Immature natural killer cell (primary cell): ENCODE data around the gene MTG1. TPM values are rescaled to one million over a fixed set of nuclear protein-coding genes. Genes with fewer than 3 reads are reported as not detected.

Experiments
- DNase-seq, 3 donors: peaks; one replicate each; pipeline ENCODE4 v3.0.0; 2022; ENCODE audit warnings: mixed read lengths in 1 of 3
- H3K27ac Mint-ChIP-seq, 6 donors: one replicate each; pipeline ENCODE4 v1.8.0; 2020; ENCODE audit warnings: mixed read lengths in 6 of 6, mild to moderate bottlenecking in 5 of 6, inconsistent platforms in 4 of 6, moderate library complexity in 3 of 6
- H3K27me3 Mint-ChIP-seq, 3 donors: one replicate each; pipeline ENCODE4 v1.8.0; 2020 to 2021; ENCODE audit warnings: low read depth in 3 of 3, mild to moderate bottlenecking in 3 of 3, mixed read lengths in 3 of 3, moderate library complexity in 3 of 3, inconsistent platforms in 1 of 3
- H3K36me3 Mint-ChIP-seq, 3 donors: one replicate each; pipeline ENCODE4 v1.8.0; 2020; ENCODE audit warnings: mixed read lengths in 3 of 3, inconsistent platforms in 2 of 3, mild to moderate bottlenecking in 2 of 3
- H3K4me1 Mint-ChIP-seq, 2 donors: one replicate each; pipeline ENCODE4 v1.8.0; 2020; ENCODE audit warnings: inconsistent platforms in 2 of 2, mild to moderate bottlenecking in 2 of 2, mixed read lengths in 2 of 2, moderate library complexity in 1 of 2
- H3K4me3 Mint-ChIP-seq, 5 donors: one replicate each; pipeline ENCODE4 v1.8.0; 2020; ENCODE audit warnings: mild to moderate bottlenecking in 5 of 5, mixed read lengths in 5 of 5, inconsistent platforms in 3 of 5, moderate library complexity in 3 of 5
- H3K9me3 Mint-ChIP-seq, 6 donors: one replicate each; pipeline ENCODE4 v1.8.0; 2020; ENCODE audit warnings: mild to moderate bottlenecking in 6 of 6, mixed read lengths in 6 of 6, inconsistent platforms in 4 of 6, moderate library complexity in 3 of 6
- polyA plus RNA-seq, 3 donors: library from polyadenylated mRNA; unstranded; fragments of 300-500 nt; fragmentation: Illumina TruSeq; gene quantifications; one replicate each; pipeline ENCODE4 v1.2.3, GENCODE V29; 2021

MTG1 gene
- polyA plus RNA-seq, 3 donors from 2014 or later = 45.5 to 60.3 (median 58.3) TPM

- Mint-ChIP-seq H3K9me3 (peaks cover 9 to 17% (median 11%) of the 10 kb centered on the region in 6 donors), H3K36me3 (peaks cover under 1 to 7% (median 7%) of the 10 kb centered on the region in 3 donors), H3K27ac (peak overlapping the region; percentile 22 to 78 (median 69)), H3K27me3 (peaks cover 0 to 6% (median 0%) of the 10 kb centered on the region in 3 donors), H3K4me1 (peaks cover 22 to 39% of the 10 kb centered on the region in 2 donors), H3K4me3 (peak overlapping the region; percentile 42 to 71 (median 71))
- peak in 2 of 3 donors; percentile 30 to 43 for DNase-seq
Observed at GRCh38 chr10:133442191-133442966, 48.4 kb downstream of the MTG1 start.

- Mint-ChIP-seq H3K27ac (peak overlapping the region in 4 of 6 donors; percentile 24 to 78 (median 70)), H3K9me3 (peaks cover 18 to 26% (median 20%) of the 10 kb centered on the region in 6 donors), H3K36me3 (peaks cover 9 to 16% (median 14%) of the 10 kb centered on the region in 3 donors), H3K4me3 (peak overlapping the region; percentile 42 to 71 (median 71)), H3K4me1 (peaks cover 20 to 34% of the 10 kb centered on the region in 2 donors), H3K27me3 (peaks cover 0 to 9% (median 0%) of the 10 kb centered on the region in 3 donors)
- DNase-seq = no peak
Observed at GRCh38 chr10:133442967-133443924, 49.3 kb downstream of the MTG1 start.

- H3K27ac Mint-ChIP-seq = no peak overlapping the region
- H3K4me3 Mint-ChIP-seq = no peak overlapping the region
- H3K36me3 Mint-ChIP-seq = peaks cover 15 to 27% (median 18%) of the 10 kb centered on the region in 3 donors
- H3K27me3 Mint-ChIP-seq = peaks cover 0 to 9% (median 3%) of the 10 kb centered on the region in 3 donors
- peaks cover 16 to 25% of the 10 kb centered on the region in 2 donors for H3K4me1 Mint-ChIP-seq
- peaks cover 28 to 34% (median 31%) of the 10 kb centered on the region in 6 donors for H3K9me3 Mint-ChIP-seq
- DNase-seq = no peak
Observed at GRCh38 chr10:133444342-133445267, 50.6 kb downstream of the MTG1 start.

- Mint-ChIP-seq H3K27ac (no peak overlapping the region), H3K9me3 (peaks cover 28 to 34% (median 32%) of the 10 kb centered on the region in 6 donors), H3K36me3 (peaks cover 15 to 27% (median 18%) of the 10 kb centered on the region in 3 donors), H3K27me3 (peaks cover 0 to 11% (median 3%) of the 10 kb centered on the region in 3 donors), H3K4me3 (no peak overlapping the region), H3K4me1 (peaks cover 16 to 25% of the 10 kb centered on the region in 2 donors)
- DNase-seq = no peak
Observed at GRCh38 chr10:133445268-133445732, 51.3 kb downstream of the MTG1 start.

- DNase-seq = no peak
- Mint-ChIP-seq H3K27ac (no peak overlapping the region), H3K36me3 (peaks cover 15 to 27% (median 18%) of the 10 kb centered on the region in 3 donors)
Observed at GRCh38 chr10:133445751-133446708, 52.1 kb downstream of the MTG1 start.

GRCh38 chr10:133446979-133447378 is 53.0 kb downstream of the MTG1 start:
- Mint-ChIP-seq H3K4me3 (peak overlapping the region in 1 of 5 donors; percentile 1), H3K27me3 (peaks cover 0 to 9% (median 3%) of the 10 kb centered on the region in 3 donors), H3K9me3 (peaks cover 30 to 34% (median 32%) of the 10 kb centered on the region in 6 donors), H3K27ac (no peak overlapping the region), H3K36me3 (peaks cover 15 to 27% (median 18%) of the 10 kb centered on the region in 3 donors), H3K4me1 (peaks cover 14 to 20% of the 10 kb centered on the region in 2 donors)
- DNase-seq = no peak

More at GRCh38 chr10:133445751-133446708, 52.1 kb downstream of the MTG1 start:
- no peak overlapping the region for H3K4me3 Mint-ChIP-seq
- H3K9me3 Mint-ChIP-seq = peaks cover 28 to 34% (median 32%) of the 10 kb centered on the region in 6 donors
- H3K4me1 Mint-ChIP-seq = peaks cover 16 to 25% of the 10 kb centered on the region in 2 donors
- H3K27me3 Mint-ChIP-seq = peaks cover 0 to 11% (median 3%) of the 10 kb centered on the region in 3 donors

GRCh38 chr10:133448120-133448519 is 54.2 kb downstream of the MTG1 start:
- no peak overlapping the region for H3K4me3 Mint-ChIP-seq
- H3K27me3 Mint-ChIP-seq = peaks cover 0 to 6% (median 3%) of the 10 kb centered on the region in 3 donors
- no peak for DNase-seq
- peaks cover 2 to 8% of the 10 kb centered on the region in 2 donors for H3K4me1 Mint-ChIP-seq
- H3K27ac Mint-ChIP-seq = no peak overlapping the region
- peaks cover 27 to 34% (median 32%) of the 10 kb centered on the region in 6 donors for H3K9me3 Mint-ChIP-seq
- peaks cover 15 to 27% (median 18%) of the 10 kb centered on the region in 3 donors for H3K36me3 Mint-ChIP-seq

- Mint-ChIP-seq H3K27ac (no peak overlapping the region), H3K4me1 (peaks cover 0 to 5% of the 10 kb centered on the region in 2 donors), H3K36me3 (peaks cover 15 to 27% (median 18%) of the 10 kb centered on the region in 3 donors), H3K9me3 (peaks cover 21 to 34% (median 29%) of the 10 kb centered on the region in 6 donors), H3K27me3 (peaks cover 0 to 6% (median 3%) of the 10 kb centered on the region in 3 donors), H3K4me3 (no peak overlapping the region)
- DNase-seq = no peak
Observed at GRCh38 chr10:133451346-133451745, 57.4 kb downstream of the MTG1 start.

GRCh38 chr10:133452453-133452852 is 58.5 kb downstream of the MTG1 start:
- peaks cover 10 to 19% (median 13%) of the 10 kb centered on the region in 3 donors for H3K36me3 Mint-ChIP-seq
- H3K27ac Mint-ChIP-seq = no peak overlapping the region
- peaks cover 13 to 24% (median 21%) of the 10 kb centered on the region in 6 donors for H3K9me3 Mint-ChIP-seq
- no peak for DNase-seq
- H3K4me1 Mint-ChIP-seq = no peaks in the 10 kb centered on the region
- H3K4me3 Mint-ChIP-seq = no peak overlapping the region
- H3K27me3 Mint-ChIP-seq = peaks cover 0 to 4% (median 3%) of the 10 kb centered on the region in 3 donors

GRCh38 chr10:133453516-133454203 is 59.7 kb downstream of the MTG1 start, which contains the start of gene SCART1:
Gene SCART1 (plus strand): TSS chr10:133453945. CDS start chr10:133453998, 53 bp downstream.
- Mint-ChIP-seq H3K4me1 (no peaks in the 10 kb centered on the region), H3K27ac (no peak within 1 kb of the TSS), H3K27me3 (peaks cover 0 to 1% (median under 1%) of the 10 kb centered on the region in 3 donors), H3K36me3 (peaks cover 1 to 7% (median 1%) of the 10 kb centered on the region in 3 donors), H3K4me3 (no peak within 1 kb of the TSS), H3K9me3 (peaks cover 1 to 12% (median 9%) of the 10 kb centered on the region in 6 donors)
- no peak for DNase-seq
